Measurements from ENCODE around the gene ARPP21. TPM values are rescaled to one million over a fixed set of nuclear protein-coding genes. Genes with fewer than 3 reads are reported as not detected.
A peak's percentile ranks its signal among the peaks of the same experiment; 100 is the strongest.

Gene ARPP21
- total RNA-seq, 1 donor from 2014 or later = not detected

DNA sequence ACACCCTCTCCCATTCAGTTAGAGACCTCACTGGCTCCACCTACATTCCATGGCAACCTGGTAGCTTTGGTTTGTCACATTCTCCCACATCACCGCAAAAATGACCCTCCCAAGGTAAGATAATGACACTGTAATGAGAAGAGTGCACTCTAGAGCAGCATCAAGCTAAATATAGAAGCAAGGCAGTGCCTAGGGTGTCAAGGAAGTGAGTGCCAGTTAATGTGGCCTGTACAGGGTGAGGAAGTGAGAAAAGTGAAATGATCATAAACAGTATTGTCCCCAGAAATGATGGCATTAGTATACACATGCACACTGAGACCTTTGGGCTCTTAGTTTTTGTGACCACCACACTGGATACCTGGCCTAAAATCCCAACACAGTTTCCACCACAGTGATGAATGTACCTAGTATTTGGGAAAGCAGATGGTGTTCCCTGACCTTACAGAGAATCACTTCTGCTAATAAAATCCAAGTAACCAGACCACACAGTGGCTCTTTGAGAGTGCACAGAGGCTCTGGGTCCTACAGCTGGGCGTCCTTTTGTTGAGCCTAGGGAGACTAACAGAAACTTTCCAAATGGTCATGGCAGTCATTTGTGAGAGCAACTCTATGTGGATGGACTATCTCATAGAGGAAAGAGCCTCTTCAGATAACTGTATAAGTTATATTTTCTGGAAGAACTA is 106.6 kb downstream of the ARPP21 start:
- no peak for TF ChIP-seq CTCF (IDR thresholded peaks at IDR 0.05)
- H3K4me3 Mint-ChIP-seq = no peak overlapping the region
- peaks cover 8% of the 10 kb centered on the region for H3K4me1 Mint-ChIP-seq
- no peaks in the 10 kb centered on the region for H3K36me3 Mint-ChIP-seq (ENCODE audit: low read depth)
- POLR2A ChIA-PET = no interaction called here
- H3K27ac Mint-ChIP-seq = no peak overlapping the region
- no peaks in the 10 kb centered on the region for H3K27me3 Mint-ChIP-seq
- ATAC-seq (ENCODE audit: low read depth) (peak; percentile 57), DNase-seq (no peak)
- intact Hi-C loops (cut with micrococcal nuclease) = no loop called here
- CTCF ChIA-PET = no interaction called here
- H3K9me3 Mint-ChIP-seq = no peaks in the 10 kb centered on the region

- Mint-ChIP-seq H3K36me3 (ENCODE audit: low read depth) (no peaks in the 10 kb centered on the region), H3K4me3 (no peak overlapping the region), H3K27me3 (no peaks in the 10 kb centered on the region), H3K9me3 (no peaks in the 10 kb centered on the region), H3K27ac (no peak overlapping the region), H3K4me1 (peaks cover 8% of the 10 kb centered on the region)
- no peak for TF ChIP-seq CTCF (IDR thresholded peaks at IDR 0.05)
- intact Hi-C loops (cut with micrococcal nuclease) = no loop called here
- ATAC-seq (ENCODE audit: low read depth) (no peak), DNase-seq (no peak)
- ChIA-PET CTCF (no interaction called here), POLR2A (no interaction called here)
Observed at GRCh38 chr3:35746492-35746891, 107.2 kb downstream of the ARPP21 start.

DNA sequence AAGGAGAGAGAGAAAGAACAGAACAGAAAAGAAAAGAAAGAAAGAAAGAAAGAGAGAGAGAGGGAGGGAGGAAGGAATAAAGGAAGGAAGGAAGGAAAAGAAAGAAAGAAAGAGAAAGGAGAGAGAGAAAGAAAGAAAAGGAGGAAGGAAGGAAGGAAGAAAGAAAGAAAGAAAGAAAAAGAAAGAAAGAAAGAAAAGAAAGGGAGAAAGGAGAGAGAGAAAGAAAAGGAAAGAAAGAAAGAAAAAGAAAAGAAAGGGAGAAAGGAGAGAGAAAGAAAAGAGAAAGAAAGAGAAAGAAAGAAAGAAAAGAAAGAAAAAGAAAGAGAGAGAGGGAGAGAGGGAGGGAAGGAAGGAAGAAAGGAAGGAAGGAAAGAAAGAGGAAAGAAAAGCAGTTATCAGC is 108.8 kb downstream of the ARPP21 start:
- H3K27me3 Mint-ChIP-seq = no peaks in the 10 kb centered on the region
- no peaks in the 10 kb centered on the region for H3K9me3 Mint-ChIP-seq
- no peak overlapping the region for H3K27ac Mint-ChIP-seq

GRCh38 chr3:35751207-35751606 is 111.9 kb downstream of the ARPP21 start:
- intact Hi-C loops (cut with micrococcal nuclease) = no loop called here
- Mint-ChIP-seq H3K36me3 (ENCODE audit: low read depth) (no peaks in the 10 kb centered on the region), H3K4me1 (no peaks in the 10 kb centered on the region), H3K9me3 (no peaks in the 10 kb centered on the region), H3K27me3 (no peaks in the 10 kb centered on the region), H3K4me3 (no peak overlapping the region), H3K27ac (no peak overlapping the region)
- CTCF ChIA-PET = no interaction called here
- no peak for DNase-seq
- POLR2A ChIA-PET = no interaction called here
- TF ChIP-seq CTCF (IDR thresholded peaks at IDR 0.05) = no peak
- ATAC-seq (ENCODE audit: low read depth) = no peak

More for the DNA sequence above, 108.8 kb downstream of the ARPP21 start:
- intact Hi-C loops (cut with micrococcal nuclease) = no loop called here
- TF ChIP-seq CTCF (IDR thresholded peaks at IDR 0.05) = no peak
- no peak for DNase-seq
- Mint-ChIP-seq H3K4me3 (no peak overlapping the region), H3K4me1 (peaks cover 8% of the 10 kb centered on the region), H3K36me3 (ENCODE audit: low read depth) (no peaks in the 10 kb centered on the region)
- ChIA-PET POLR2A (no interaction called here), CTCF (no interaction called here)
- no peak for ATAC-seq (ENCODE audit: low read depth)

DNA sequence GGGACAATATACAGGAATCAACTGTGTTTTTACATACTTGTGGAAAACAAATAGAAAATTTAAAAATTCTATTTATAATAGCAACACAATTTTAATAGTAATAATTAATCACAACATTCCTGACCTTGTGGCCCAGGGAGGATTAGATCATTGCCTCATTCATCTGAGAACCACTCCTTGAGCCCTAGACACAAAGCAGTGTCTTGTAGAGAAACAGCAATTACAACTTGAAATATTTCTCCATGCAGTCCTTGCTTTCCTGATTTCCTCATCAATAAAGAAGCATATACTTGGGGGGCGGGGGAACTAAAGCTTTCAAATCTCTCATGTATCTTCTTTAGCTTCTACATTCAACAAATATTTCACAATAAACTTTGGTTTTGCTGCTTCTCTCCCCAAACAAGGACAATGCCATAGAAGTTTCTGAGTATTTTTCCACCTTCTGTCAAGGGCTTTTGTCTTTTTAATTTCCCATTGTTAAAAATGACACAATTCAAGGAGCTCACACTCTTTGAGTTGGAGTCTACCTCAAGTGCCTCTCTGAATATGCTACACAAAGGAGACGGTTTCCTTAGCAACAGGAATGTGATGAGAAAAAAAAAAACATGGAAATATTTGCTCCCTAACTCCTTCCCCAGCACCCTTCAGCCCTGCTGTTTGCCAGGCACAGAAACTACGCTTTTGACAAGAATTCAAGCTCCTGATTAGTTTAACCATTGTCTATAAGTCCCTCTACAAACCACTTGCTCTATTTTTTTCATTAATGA is 118.8 kb downstream of the ARPP21 start:
- Mint-ChIP-seq H3K4me3 (no peak overlapping the region), H3K27me3 (no peaks in the 10 kb centered on the region), H3K9me3 (no peaks in the 10 kb centered on the region), H3K27ac (no peak overlapping the region), H3K4me1 (no peaks in the 10 kb centered on the region), H3K36me3 (ENCODE audit: low read depth) (no peaks in the 10 kb centered on the region)
- CTCF ChIA-PET = no interaction called here
- intact Hi-C loops (cut with micrococcal nuclease) = no loop called here
- TF ChIP-seq CTCF (IDR thresholded peaks at IDR 0.05) = no peak
- DNase-seq (no peak), ATAC-seq (ENCODE audit: low read depth) (no peak)
- POLR2A ChIA-PET = no interaction called here
